ENCODE measurements around the gene MAP2K6. TPM values are rescaled to one million over a fixed set of nuclear protein-coding genes. Genes with fewer than 3 reads are reported as not detected.

MAP2K6 gene
- total RNA-seq, 1 donor from 2014 or later: 10.1 TPM

GRCh38 chr17:69525920-69526841 lies 111.7 kb downstream of the MAP2K6 start:
- DNase-seq (ENCODE audit: low read depth) (peak; percentile 26), FAIRE-seq (peak; percentile 55)
- H3K36me3 ChIP-seq (ENCODE audit: insufficient read depth, low read length): no peaks in the 10 kb centered on the region
- H3K4me1 Mint-ChIP-seq (ENCODE audit: low read depth, unreplicated experiment): peaks cover 4% of the 10 kb centered on the region
- no peaks in the 10 kb centered on the region for H3K79me2 ChIP-seq (ENCODE audit: insufficient read depth, low read length)
- H3K36me3 Mint-ChIP-seq (ENCODE audit: low read depth, unreplicated experiment): peaks cover 5% of the 10 kb centered on the region
- H2AFZ ChIP-seq (ENCODE audit: low read depth, low read length): no peak overlapping the region
- H3K9me3 Mint-ChIP-seq (ENCODE audit: unreplicated experiment): no peaks in the 10 kb centered on the region
- no peaks in the 10 kb centered on the region for H3K9me3 ChIP-seq (ENCODE audit: insufficient read depth, low read depth, low read length)
- no peak overlapping the region for H3K27ac ChIP-seq (ENCODE audit: low read depth, low read length)
- TF ChIP-seq CTCF (IDR thresholded peaks at IDR 0.05; ENCODE audit: insufficient read depth, low read depth, low read length) (peak; percentile 98), EZH2 (IDR thresholded peaks at IDR 0.05; ENCODE audit: insufficient read depth, low read length) (no peak)
- H3K4me3 Mint-ChIP-seq (ENCODE audit: unreplicated experiment): no peak overlapping the region
- H3K9ac ChIP-seq (ENCODE audit: low read length): no peak overlapping the region
- H3K4me1 ChIP-seq (ENCODE audit: insufficient read depth, low read length): no peaks in the 10 kb centered on the region
- no peak overlapping the region for H3K4me2 ChIP-seq (ENCODE audit: low read length)
- H3K27me3 Mint-ChIP-seq (ENCODE audit: low read depth, unreplicated experiment): no peaks in the 10 kb centered on the region
- H3K4me3 ChIP-seq (ENCODE audit: insufficient read depth, low read depth, low read length): no peak overlapping the region
- no peaks in the 10 kb centered on the region for H3K27me3 ChIP-seq (ENCODE audit: insufficient read depth, low read length)
- no peaks in the 10 kb centered on the region for H4K20me1 ChIP-seq (ENCODE audit: insufficient read depth, low read length)
- no peak overlapping the region for H3K27ac Mint-ChIP-seq (ENCODE audit: unreplicated experiment)

- H3K36me3 ChIP-seq (ENCODE audit: insufficient read depth, low read length): no peaks in the 10 kb centered on the region
- H3K4me3 ChIP-seq (ENCODE audit: insufficient read depth, low read depth, low read length): no peak overlapping the region
- Mint-ChIP-seq H3K27ac (ENCODE audit: unreplicated experiment) (no peak overlapping the region), H3K9me3 (ENCODE audit: unreplicated experiment) (no peaks in the 10 kb centered on the region), H3K27me3 (ENCODE audit: low read depth, unreplicated experiment) (no peaks in the 10 kb centered on the region), H3K4me1 (ENCODE audit: low read depth, unreplicated experiment) (peaks cover 4% of the 10 kb centered on the region), H3K36me3 (ENCODE audit: low read depth, unreplicated experiment) (peaks cover 5% of the 10 kb centered on the region), H3K4me3 (ENCODE audit: unreplicated experiment) (no peak overlapping the region)
- H3K9me3 ChIP-seq (ENCODE audit: insufficient read depth, low read depth, low read length): no peaks in the 10 kb centered on the region
- H4K20me1 ChIP-seq (ENCODE audit: insufficient read depth, low read length): no peaks in the 10 kb centered on the region
- H3K9ac ChIP-seq (ENCODE audit: low read length): no peak overlapping the region
- TF ChIP-seq EZH2 (IDR thresholded peaks at IDR 0.05; ENCODE audit: insufficient read depth, low read length) (no peak), CTCF (IDR thresholded peaks at IDR 0.05; ENCODE audit: insufficient read depth, low read depth, low read length) (no peak)
- FAIRE-seq: no peak
- H2AFZ ChIP-seq (ENCODE audit: low read depth, low read length): no peak overlapping the region
- no peak overlapping the region for H3K27ac ChIP-seq (ENCODE audit: low read depth, low read length)
- no peaks in the 10 kb centered on the region for H3K4me1 ChIP-seq (ENCODE audit: insufficient read depth, low read length)
- DNase-seq (ENCODE audit: low read depth): no peak
- no peaks in the 10 kb centered on the region for H3K27me3 ChIP-seq (ENCODE audit: insufficient read depth, low read length)
- H3K4me2 ChIP-seq (ENCODE audit: low read length): no peak overlapping the region
- no peaks in the 10 kb centered on the region for H3K79me2 ChIP-seq (ENCODE audit: insufficient read depth, low read length)
Observed at GRCh38 chr17:69528035-69528434, 113.5 kb downstream of the MAP2K6 start.

Data from astrocyte (in vitro differentiated cells and primary cell).